ENCODE results near the gene CRIP3. TPM values are rescaled to one million over a fixed set of nuclear protein-coding genes. Genes with fewer than 3 reads are reported as not detected.

CRIP3 gene
- total and polyA plus RNA-seq, 2 of the 13 experiments (the other 11 are each of a cell fraction or from before 2014, with no cell fraction given), result 6.3 to 9.3 TPM

GRCh38 chr6:43286980-43287716, 21.5 kb downstream of the CRIP3 start (continued):
- TF ChIP-seq FOXO4 (CRISPR knock-in tag; conservative IDR thresholded peaks at IDR 0.05) (no peak), NCOA1 (CRISPR knock-in tag; IDR thresholded peaks at IDR 0.05) (no peak), ZNF567 (CRISPR knock-in tag; IDR thresholded peaks at IDR 0.05; ENCODE audit: borderline replicate concordance) (no peak), HNRNPK (IDR thresholded peaks at IDR 0.05; ENCODE audit: low read depth, low read length, poor library complexity, severe bottlenecking) (no peak), ZBTB42 (CRISPR knock-in tag; IDR thresholded peaks at IDR 0.05) (no peak), MBD4 (IDR thresholded peaks at IDR 0.05; ENCODE audit: borderline replicate concordance, low read length) (no peak), HOMEZ (CRISPR knock-in tag; IDR thresholded peaks at IDR 0.05; ENCODE audit: low read depth) (no peak), TFE3 (CRISPR knock-in tag; IDR thresholded peaks at IDR 0.05) (no peak), ZBTB14 (CRISPR knock-in tag; IDR thresholded peaks at IDR 0.05) (no peak), SCMH1 (CRISPR knock-in tag; IDR thresholded peaks at IDR 0.05; ENCODE audit: borderline replicate concordance) (no peak), BORCS8-MEF2B (CRISPR knock-in tag; IDR thresholded peaks at IDR 0.05) (peak; percentile 47; the same call in 1 of the 2 replicates), BCLAF1 (IDR thresholded peaks at IDR 0.05) (no peak), NCOA2 (CRISPR knock-in tag; IDR thresholded peaks at IDR 0.05) (peak; percentile 21; the same call in 1 of the 2 replicates), ZNF33B (CRISPR knock-in tag; IDR thresholded peaks at IDR 0.05) (no peak), ATF3 (CRISPR knock-in tag; IDR thresholded peaks at IDR 0.05) (0 out of 2 replicates have a peak, but pooled peaks have one; percentile 6), ZNF264 (CRISPR knock-in tag; IDR thresholded peaks at IDR 0.05) (no peak), SMARCE1 (IDR thresholded peaks at IDR 0.05; ENCODE audit: borderline replicate concordance) (no peak), SAFB2 (CRISPR knock-in tag; IDR thresholded peaks at IDR 0.05; ENCODE audit: borderline replicate concordance, low read depth) (no peak; the same call in 1 of the 2 replicates), U2AF2 (IDR thresholded peaks at IDR 0.05; ENCODE audit: low read depth, low read length) (no peak), TBP (CRISPR knock-in tag; IDR thresholded peaks at IDR 0.05) (no peak)
